Measurements from ENCODE around the gene PTPRQ.

The PTPRQ gene

DNA sequence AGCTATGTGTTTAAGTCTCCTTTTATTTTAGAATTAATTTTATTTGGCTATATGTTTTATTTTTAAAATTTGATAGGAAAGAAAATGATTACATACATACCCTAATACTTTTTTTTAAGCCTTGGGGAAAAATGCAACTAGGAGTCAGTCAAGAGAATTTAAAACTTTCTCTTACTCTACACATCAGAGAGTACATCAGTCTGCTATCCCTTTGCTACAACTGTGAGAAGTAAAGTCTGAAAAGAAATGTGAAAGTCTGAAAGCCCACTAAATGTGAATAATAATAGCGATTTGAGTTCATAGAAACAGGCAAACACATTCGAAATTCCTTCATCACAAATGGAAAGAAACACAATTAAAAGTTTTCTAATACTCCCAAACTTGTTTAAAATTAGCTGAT is 95.0 kb downstream of the PTPRQ start:
- no peaks in the 10 kb centered on the region for H3K79me2 ChIP-seq (ENCODE audit: insufficient read depth, low read length)
- no peaks in the 10 kb centered on the region for H3K4me1 ChIP-seq (ENCODE audit: insufficient read depth, low read length)
- no peak overlapping the region for H3K4me3 ChIP-seq (ENCODE audit: low read depth in 1 of 2, low read length in 2 of 2)
- no peaks in the 10 kb centered on the region for H3K27me3 ChIP-seq (ENCODE audit: insufficient read depth, low read length, poor library complexity)
- H3K9ac ChIP-seq (ENCODE audit: low read depth, low read length), result no peak overlapping the region
- DNase-seq (no peak), ATAC-seq (ENCODE audit: insufficient read depth, low read depth) (no peak)
- H2AFZ ChIP-seq (ENCODE audit: low read depth, low read length), result no peak overlapping the region
- no peaks in the 10 kb centered on the region for H3K36me3 ChIP-seq (ENCODE audit: insufficient read depth, low read length)
- TF ChIP-seq, protein P1, sequence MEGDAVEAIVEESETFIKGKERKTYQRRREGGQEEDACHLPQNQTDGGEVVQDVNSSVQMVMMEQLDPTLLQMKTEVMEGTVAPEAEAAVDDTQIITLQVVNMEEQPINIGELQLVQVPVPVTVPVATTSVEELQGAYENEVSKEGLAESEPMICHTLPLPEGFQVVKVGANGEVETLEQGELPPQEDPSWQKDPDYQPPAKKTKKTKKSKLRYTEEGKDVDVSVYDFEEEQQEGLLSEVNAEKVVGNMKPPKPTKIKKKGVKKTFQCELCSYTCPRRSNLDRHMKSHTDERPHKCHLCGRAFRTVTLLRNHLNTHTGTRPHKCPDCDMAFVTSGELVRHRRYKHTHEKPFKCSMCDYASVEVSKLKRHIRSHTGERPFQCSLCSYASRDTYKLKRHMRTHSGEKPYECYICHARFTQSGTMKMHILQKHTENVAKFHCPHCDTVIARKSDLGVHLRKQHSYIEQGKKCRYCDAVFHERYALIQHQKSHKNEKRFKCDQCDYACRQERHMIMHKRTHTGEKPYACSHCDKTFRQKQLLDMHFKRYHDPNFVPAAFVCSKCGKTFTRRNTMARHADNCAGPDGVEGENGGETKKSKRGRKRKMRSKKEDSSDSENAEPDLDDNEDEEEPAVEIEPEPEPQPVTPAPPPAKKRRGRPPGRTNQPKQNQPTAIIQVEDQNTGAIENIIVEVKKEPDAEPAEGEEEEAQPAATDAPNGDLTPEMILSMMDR (IDR thresholded peaks at IDR 0.05; ENCODE audit: borderline replicate concordance, extremely low read depth, low read length, poor library complexity, severe bottlenecking), result no peak
- TF ChIP-seq EZH2 (IDR thresholded peaks at IDR 0.05; ENCODE audit: borderline replicate concordance, low read depth, low read length, severe bottlenecking), result no peak
- H3K4me2 ChIP-seq (ENCODE audit: insufficient read depth, low read length), result no peak overlapping the region
- no peaks in the 10 kb centered on the region for H3K9me3 ChIP-seq (ENCODE audit: insufficient read depth, low read length, severe bottlenecking)
- no peaks in the 10 kb centered on the region for H4K20me1 ChIP-seq (ENCODE audit: insufficient read depth, low read length)
- no peak overlapping the region for H3K27ac ChIP-seq (ENCODE audit: low read length)

DNA sequence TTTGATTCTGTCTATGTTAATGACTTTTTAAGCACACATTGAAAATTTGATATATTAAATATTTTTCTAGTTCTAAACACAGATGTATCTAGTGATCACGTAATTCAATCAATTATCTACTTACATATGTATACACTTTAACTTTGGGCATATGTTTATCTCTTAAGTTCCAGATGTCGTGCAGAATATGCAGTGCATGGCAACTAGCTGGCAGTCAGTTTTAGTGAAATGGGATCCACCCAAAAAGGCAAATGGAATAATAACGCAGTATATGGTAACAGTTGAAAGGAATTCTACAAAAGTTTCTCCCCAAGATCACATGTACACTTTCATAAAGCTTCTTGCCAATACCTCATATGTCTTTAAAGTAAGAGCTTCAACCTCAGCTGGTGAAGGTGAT is 105.3 kb downstream of the PTPRQ start:
- no peak for TF ChIP-seq EZH2 (IDR thresholded peaks at IDR 0.05; ENCODE audit: borderline replicate concordance, low read depth, low read length, severe bottlenecking)
- TF ChIP-seq, protein P1 (IDR thresholded peaks at IDR 0.05; ENCODE audit: borderline replicate concordance, extremely low read depth, low read length, poor library complexity, severe bottlenecking), result no peak
- Histone ChIP-seq H2AFZ (ENCODE audit: low read depth, low read length) (no peak overlapping the region), H3K4me1 (ENCODE audit: insufficient read depth, low read length) (no peaks in the 10 kb centered on the region), H3K9me3 (ENCODE audit: insufficient read depth, low read length, severe bottlenecking) (no peaks in the 10 kb centered on the region), H3K4me3 (ENCODE audit: low read depth in 1 of 2, low read length in 2 of 2) (no peak overlapping the region), H4K20me1 (ENCODE audit: insufficient read depth, low read length) (no peaks in the 10 kb centered on the region), H3K27me3 (ENCODE audit: insufficient read depth, low read length, poor library complexity) (no peaks in the 10 kb centered on the region), H3K4me2 (ENCODE audit: insufficient read depth, low read length) (no peak overlapping the region), H3K27ac (ENCODE audit: low read length) (no peak overlapping the region), H3K9ac (ENCODE audit: low read depth, low read length) (no peak overlapping the region), H3K79me2 (ENCODE audit: insufficient read depth, low read length) (no peaks in the 10 kb centered on the region), H3K36me3 (ENCODE audit: insufficient read depth, low read length) (no peaks in the 10 kb centered on the region)
- DNase-seq (no peak), ATAC-seq (ENCODE audit: insufficient read depth, low read depth) (no peak)

- DNase-seq (no peak), ATAC-seq (ENCODE audit: insufficient read depth, low read depth) (no peak)
- Histone ChIP-seq H3K4me3 (ENCODE audit: low read depth in 1 of 2, low read length in 2 of 2) (no peak overlapping the region), H3K27ac (ENCODE audit: low read length) (no peak overlapping the region), H3K4me1 (ENCODE audit: insufficient read depth, low read length) (no peaks in the 10 kb centered on the region), H3K36me3 (ENCODE audit: insufficient read depth, low read length) (no peaks in the 10 kb centered on the region), H3K9me3 (ENCODE audit: insufficient read depth, low read length, severe bottlenecking) (no peaks in the 10 kb centered on the region), H3K4me2 (ENCODE audit: insufficient read depth, low read length) (no peak overlapping the region), H3K27me3 (ENCODE audit: insufficient read depth, low read length, poor library complexity) (no peaks in the 10 kb centered on the region), H3K79me2 (ENCODE audit: insufficient read depth, low read length) (no peaks in the 10 kb centered on the region), H3K9ac (ENCODE audit: low read depth, low read length) (no peak overlapping the region), H2AFZ (ENCODE audit: low read depth, low read length) (no peak overlapping the region), H4K20me1 (ENCODE audit: insufficient read depth, low read length) (no peaks in the 10 kb centered on the region)
- no peak for TF ChIP-seq EZH2 (IDR thresholded peaks at IDR 0.05; ENCODE audit: borderline replicate concordance, low read depth, low read length, severe bottlenecking)
- TF ChIP-seq, protein P1 (IDR thresholded peaks at IDR 0.05; ENCODE audit: borderline replicate concordance, extremely low read depth, low read length, poor library complexity, severe bottlenecking), result no peak
Observed at GRCh38 chr12:80551897-80552296, 107.9 kb downstream of the PTPRQ start.

- H2AFZ ChIP-seq (ENCODE audit: low read depth, low read length), result no peak overlapping the region
- DNase-seq (no peak), ATAC-seq (ENCODE audit: insufficient read depth, low read depth) (no peak)
- no peaks in the 10 kb centered on the region for H4K20me1 ChIP-seq (ENCODE audit: insufficient read depth, low read length)
- H3K27me3 ChIP-seq (ENCODE audit: insufficient read depth, low read length, poor library complexity), result no peaks in the 10 kb centered on the region
- H3K36me3 ChIP-seq (ENCODE audit: insufficient read depth, low read length), result no peaks in the 10 kb centered on the region
- H3K4me3 ChIP-seq (ENCODE audit: low read depth in 1 of 2, low read length in 2 of 2), result no peak overlapping the region
- H3K4me2 ChIP-seq (ENCODE audit: insufficient read depth, low read length), result no peak overlapping the region
- no peaks in the 10 kb centered on the region for H3K9me3 ChIP-seq (ENCODE audit: insufficient read depth, low read length, severe bottlenecking)
- H3K9ac ChIP-seq (ENCODE audit: low read depth, low read length), result no peak overlapping the region
- no peak overlapping the region for H3K27ac ChIP-seq (ENCODE audit: low read length)
- no peak for TF ChIP-seq EZH2 (IDR thresholded peaks at IDR 0.05; ENCODE audit: borderline replicate concordance, low read depth, low read length, severe bottlenecking)
- TF ChIP-seq, protein P1 (IDR thresholded peaks at IDR 0.05; ENCODE audit: borderline replicate concordance, extremely low read depth, low read length, poor library complexity, severe bottlenecking), result no peak
- no peaks in the 10 kb centered on the region for H3K4me1 ChIP-seq (ENCODE audit: insufficient read depth, low read length)
- H3K79me2 ChIP-seq (ENCODE audit: insufficient read depth, low read length), result no peaks in the 10 kb centered on the region
Observed at GRCh38 chr12:80553316-80553715, 109.3 kb downstream of the PTPRQ start.

Data from DND-41 (cell line).